Left ventricle myocardium inferior (tissue), 1 donor: ENCODE measurements around the gene C6orf15. TPM values are rescaled to one million over a fixed set of nuclear protein-coding genes. Genes with fewer than 3 reads are reported as not detected.

ENCODE experiments used
- DNase-seq: peaks from one replicate; pipeline ENCODE4 v3.0.0-alpha.2; 2020
- H3K27ac ChIP-seq: fragments of 200-600 bp; replicated peaks from 2 replicates; pipeline ENCODE4 v1.8.0; 2021
- H3K27me3 ChIP-seq: fragments of 200-600 bp; 2 replicates; pipeline ENCODE4 v1.8.0; 2021; ENCODE audit warnings: low read depth
- H3K36me3 ChIP-seq: fragments of 200-600 bp; 2 replicates; pipeline ENCODE4 v1.8.0; 2021
- H3K4me1 ChIP-seq: fragments of 200-600 bp; 2 replicates; pipeline ENCODE4 v1.8.0; 2021
- H3K4me3 ChIP-seq: fragments of 200-600 bp; 2 replicates; pipeline ENCODE4 v1.8.0; 2021; ENCODE audit warnings: mild to moderate bottlenecking, moderate library complexity
- H3K9me3 ChIP-seq: fragments of 200-600 bp; replicated peaks from 2 replicates; pipeline ENCODE4 v1.8.0; 2021
- intact Hi-C: fragments of 100-400 bp; cut with micrococcal nuclease; formaldehyde crosslinking; loops from one replicate; pipeline ENCODE4 v1.11.0; 2022
- total RNA-seq: library from RNA; stranded (reverse); fragmentation: NEBNext Ultra II Directional; extraction: Animal tissue kit (Norgen Biotek cat#: 25700); gene quantifications from one replicate; pipeline ENCODE4 v1.2.1, GENCODE V29; 2021
- TF ChIP-seq, protein P1 (sequence below): fragments of 200-600 bp; IDR thresholded peaks from 2 replicates; pipeline ENCODE4 v1.8.0; 2021; ENCODE audit warnings: antibody characterized with exemption, mild to moderate bottlenecking, borderline replicate concordance
- donor health status: DM: no; HTN: yes; CAD: no; lungs with severe emphysema.

The C6orf15 gene
- total RNA-seq, 1 donor from 2014 or later, result not detected

DNA sequence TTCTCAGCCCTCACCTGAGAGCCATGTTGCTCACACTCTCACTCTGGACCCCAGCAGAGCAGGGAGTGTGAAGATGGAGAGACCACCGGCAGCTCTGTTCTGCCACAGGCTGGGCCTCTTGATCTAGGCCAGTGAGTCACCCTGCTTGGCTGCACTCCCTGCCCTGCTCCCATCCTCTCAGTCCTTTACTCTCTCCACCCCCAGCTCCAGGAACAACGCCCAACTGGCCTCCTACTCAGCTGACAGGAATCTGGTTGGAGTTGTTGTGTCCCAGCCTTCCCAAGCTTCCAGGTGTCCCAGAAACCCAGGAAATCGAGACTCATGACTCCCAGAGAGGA, 2.1 kb upstream of the C6orf15 start, which contains the start of gene PSORS1C1:
Gene PSORS1C1, plus strand, starts transcription at position 260 of the 338 bp plus-strand sequence. CDS start 14,833 bp downstream, outside the sequence.
- intact Hi-C loops, result no loop called here
- peak; percentile 89 for DNase-seq
- H3K4me1 ChIP-seq, result peaks cover 50% of the 10 kb centered on the region
- H3K4me3 ChIP-seq, result peak within 1 kb of the TSS; percentile 52
- H3K27ac ChIP-seq, result peak within 1 kb of the TSS; percentile 73
- TF ChIP-seq, protein P1, sequence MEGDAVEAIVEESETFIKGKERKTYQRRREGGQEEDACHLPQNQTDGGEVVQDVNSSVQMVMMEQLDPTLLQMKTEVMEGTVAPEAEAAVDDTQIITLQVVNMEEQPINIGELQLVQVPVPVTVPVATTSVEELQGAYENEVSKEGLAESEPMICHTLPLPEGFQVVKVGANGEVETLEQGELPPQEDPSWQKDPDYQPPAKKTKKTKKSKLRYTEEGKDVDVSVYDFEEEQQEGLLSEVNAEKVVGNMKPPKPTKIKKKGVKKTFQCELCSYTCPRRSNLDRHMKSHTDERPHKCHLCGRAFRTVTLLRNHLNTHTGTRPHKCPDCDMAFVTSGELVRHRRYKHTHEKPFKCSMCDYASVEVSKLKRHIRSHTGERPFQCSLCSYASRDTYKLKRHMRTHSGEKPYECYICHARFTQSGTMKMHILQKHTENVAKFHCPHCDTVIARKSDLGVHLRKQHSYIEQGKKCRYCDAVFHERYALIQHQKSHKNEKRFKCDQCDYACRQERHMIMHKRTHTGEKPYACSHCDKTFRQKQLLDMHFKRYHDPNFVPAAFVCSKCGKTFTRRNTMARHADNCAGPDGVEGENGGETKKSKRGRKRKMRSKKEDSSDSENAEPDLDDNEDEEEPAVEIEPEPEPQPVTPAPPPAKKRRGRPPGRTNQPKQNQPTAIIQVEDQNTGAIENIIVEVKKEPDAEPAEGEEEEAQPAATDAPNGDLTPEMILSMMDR, result no peak
- H3K9me3 ChIP-seq, result no peaks in the 10 kb centered on the region
- H3K36me3 ChIP-seq, result no peaks in the 10 kb centered on the region
- peaks cover 5% of the 10 kb centered on the region for H3K27me3 ChIP-seq

GRCh38 chr6:31113861-31114540, 1.6 kb upstream of the C6orf15 start:
- Histone ChIP-seq H3K4me3 (peak overlapping the region; percentile 52), H3K27me3 (peaks cover 9% of the 10 kb centered on the region), H3K4me1 (peaks cover 50% of the 10 kb centered on the region), H3K36me3 (no peaks in the 10 kb centered on the region), H3K9me3 (no peaks in the 10 kb centered on the region), H3K27ac (peak overlapping the region; percentile 73)
- TF ChIP-seq, protein P1, result no peak
- intact Hi-C loops, result no loop called here
- no peak for DNase-seq

DNA sequence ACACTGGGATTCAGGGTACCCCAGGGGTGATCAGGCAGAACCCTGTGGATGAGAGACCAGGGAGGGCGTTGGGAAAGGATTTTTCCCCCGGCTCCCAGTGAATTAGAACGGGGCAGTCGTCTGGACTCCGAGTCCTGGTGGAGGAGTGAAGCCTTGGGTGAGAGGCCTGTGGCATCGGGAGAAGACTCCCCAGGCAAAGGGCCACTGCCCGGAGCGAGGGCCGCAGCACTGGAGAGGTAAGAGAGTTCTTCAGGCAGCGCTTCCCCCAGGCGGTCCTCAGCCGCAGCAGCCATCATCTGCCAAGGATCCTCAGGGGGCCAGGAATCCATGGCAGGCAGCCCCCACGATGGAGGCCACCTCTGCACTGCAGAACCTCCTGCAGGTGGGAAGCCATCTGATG, 663 bp downstream of the C6orf15 start:
- intact Hi-C loops, result no loop called here
- TF ChIP-seq, protein P1, result no peak
- H3K36me3 ChIP-seq, result no peaks in the 10 kb centered on the region

DNA sequence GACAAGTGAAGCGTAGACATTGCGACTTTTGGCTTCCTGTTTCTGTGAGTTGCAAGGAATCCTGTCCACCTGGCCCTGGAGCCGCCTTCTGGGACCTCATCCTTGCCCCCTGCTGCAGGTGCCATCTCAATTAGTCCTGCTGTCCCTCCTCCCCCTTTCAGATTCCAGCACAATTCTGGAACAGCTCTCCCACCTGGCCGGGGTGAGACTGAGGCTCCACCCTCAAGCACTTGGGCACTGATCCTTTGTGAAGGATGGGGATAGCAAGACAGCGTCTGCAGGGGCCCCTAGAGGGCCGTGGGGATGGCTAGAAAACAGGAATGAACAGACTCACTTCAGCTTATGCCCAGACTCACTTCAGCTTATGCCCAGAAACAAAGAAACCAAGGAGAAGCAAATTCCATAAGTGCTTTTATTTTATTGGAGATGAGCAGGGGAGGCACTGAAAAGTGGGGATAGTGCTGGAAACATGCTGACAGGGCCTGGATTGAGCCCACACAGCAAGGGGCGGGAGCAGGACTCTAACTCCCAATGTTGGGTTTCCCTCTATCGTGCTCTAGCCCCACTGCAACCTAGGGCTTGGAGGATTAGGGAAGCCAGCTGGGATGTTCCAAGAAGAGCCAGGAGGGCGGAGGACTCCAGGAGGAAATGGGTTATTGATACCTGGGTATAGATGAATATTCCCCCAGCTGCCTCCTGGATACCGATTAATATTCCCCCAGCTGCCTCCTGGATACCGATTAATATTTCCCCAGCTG, 1.4 kb downstream of the C6orf15 start:
- Histone ChIP-seq H3K27me3 (peaks cover 9% of the 10 kb centered on the region), H3K36me3 (no peaks in the 10 kb centered on the region), H3K4me3 (no peak overlapping the region), H3K9me3 (no peaks in the 10 kb centered on the region), H3K4me1 (peaks cover 27% of the 10 kb centered on the region), H3K27ac (no peak overlapping the region)
- intact Hi-C loops, result no loop called here
- TF ChIP-seq, protein P1, result no peak
- DNase-seq, result no peak

More for the DNA sequence above, 663 bp downstream of the C6orf15 start:
- H3K27me3 ChIP-seq, result peaks cover 9% of the 10 kb centered on the region
- no peaks in the 10 kb centered on the region for H3K9me3 ChIP-seq
- H3K4me3 ChIP-seq, result no peak overlapping the region
- peaks cover 34% of the 10 kb centered on the region for H3K4me1 ChIP-seq
- DNase-seq, result no peak
- H3K27ac ChIP-seq, result no peak overlapping the region

DNA sequence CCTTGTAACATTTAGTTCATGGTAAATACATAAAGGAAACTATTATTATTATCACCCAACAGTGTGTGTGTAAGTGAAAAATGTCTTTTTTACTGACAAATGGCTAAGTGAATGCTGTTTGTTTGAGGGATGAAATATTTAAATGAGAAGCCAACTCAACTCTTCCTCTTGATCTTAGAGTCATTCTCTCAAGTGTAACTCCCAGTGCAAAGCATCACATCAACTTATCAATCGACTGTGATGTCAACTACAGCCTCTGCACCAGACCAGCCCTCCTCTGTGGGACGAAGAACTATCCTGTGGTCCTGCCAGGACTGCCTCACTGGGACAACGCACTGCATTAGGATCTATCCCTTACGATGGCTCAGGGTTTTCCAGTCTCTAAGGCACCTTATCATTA, 5.3 kb downstream of the C6orf15 start:
- no peak overlapping the region for H3K4me3 ChIP-seq
- TF ChIP-seq, protein P1, result no peak
- no peaks in the 10 kb centered on the region for H3K4me1 ChIP-seq
- H3K27ac ChIP-seq, result no peak overlapping the region
- H3K36me3 ChIP-seq, result no peaks in the 10 kb centered on the region
- intact Hi-C loops, result no loop called here
- DNase-seq, result no peak
- peaks cover 13% of the 10 kb centered on the region for H3K27me3 ChIP-seq
- no peaks in the 10 kb centered on the region for H3K9me3 ChIP-seq
